SK-N-SH (cell line): ENCODE measurements around the gene CERS6.

Source experiments
- CTCF ChIP-seq: fragments of 200-600 bp; sonication (generic); IDR thresholded peaks from 2 replicates; pipeline ENCODE4 v1.6.1; 2017; ENCODE audit warnings: antibody characterized with exemption, mild to moderate bottlenecking, moderate library complexity
- EZH2phosphoT487 ChIP-seq: fragments of 200-600 bp; sonication (generic); IDR thresholded peaks from 2 replicates; pipeline ENCODE4 v1.6.1; 2017; ENCODE audit warnings: low read depth, mixed run types, mild to moderate bottlenecking, antibody characterized with exemption, moderate library complexity, borderline replicate concordance
- RAD21 ChIP-seq: IDR thresholded peaks from 2 replicates; pipeline ENCODE4 v1.6.1; 2012; ENCODE audit warnings: mild to moderate bottlenecking, low read length
- SIN3A ChIP-seq: IDR thresholded peaks from 2 replicates; pipeline ENCODE4 v1.6.1; 2012; ENCODE audit warnings: low read depth, mild to moderate bottlenecking, low read length, moderate library complexity, borderline replicate concordance
- TF ChIP-seq, protein P1 (sequence below): IDR thresholded peaks from 2 replicates; pipeline ENCODE4 v1.6.1; 2012; ENCODE audit warnings: mild to moderate bottlenecking, low read depth, low read length, moderate library complexity

DNA sequence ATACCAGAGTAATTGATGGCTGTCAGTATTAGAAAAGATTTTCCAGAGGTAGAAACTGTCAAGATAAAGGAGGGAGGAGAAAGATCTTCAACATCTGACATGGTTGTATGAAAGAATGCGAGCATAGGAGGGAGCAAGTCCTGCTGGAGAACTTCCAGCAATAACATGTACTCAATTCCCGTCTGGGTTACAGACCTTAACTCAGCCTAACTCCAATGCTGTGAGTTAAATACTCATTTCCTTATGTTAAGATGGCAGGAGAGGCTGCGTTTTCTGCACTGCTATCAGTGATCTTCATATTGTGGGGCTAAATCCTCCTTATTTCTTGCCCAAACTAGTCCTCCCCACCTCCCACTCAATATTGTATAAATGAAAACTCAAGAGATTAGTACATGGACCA is 6.7 kb upstream of the CERS6 start:
- TF ChIP-seq RAD21 (no peak), CTCF (no peak), EZH2phosphoT487 (no peak), SIN3A (no peak)
- TF ChIP-seq, protein P1, sequence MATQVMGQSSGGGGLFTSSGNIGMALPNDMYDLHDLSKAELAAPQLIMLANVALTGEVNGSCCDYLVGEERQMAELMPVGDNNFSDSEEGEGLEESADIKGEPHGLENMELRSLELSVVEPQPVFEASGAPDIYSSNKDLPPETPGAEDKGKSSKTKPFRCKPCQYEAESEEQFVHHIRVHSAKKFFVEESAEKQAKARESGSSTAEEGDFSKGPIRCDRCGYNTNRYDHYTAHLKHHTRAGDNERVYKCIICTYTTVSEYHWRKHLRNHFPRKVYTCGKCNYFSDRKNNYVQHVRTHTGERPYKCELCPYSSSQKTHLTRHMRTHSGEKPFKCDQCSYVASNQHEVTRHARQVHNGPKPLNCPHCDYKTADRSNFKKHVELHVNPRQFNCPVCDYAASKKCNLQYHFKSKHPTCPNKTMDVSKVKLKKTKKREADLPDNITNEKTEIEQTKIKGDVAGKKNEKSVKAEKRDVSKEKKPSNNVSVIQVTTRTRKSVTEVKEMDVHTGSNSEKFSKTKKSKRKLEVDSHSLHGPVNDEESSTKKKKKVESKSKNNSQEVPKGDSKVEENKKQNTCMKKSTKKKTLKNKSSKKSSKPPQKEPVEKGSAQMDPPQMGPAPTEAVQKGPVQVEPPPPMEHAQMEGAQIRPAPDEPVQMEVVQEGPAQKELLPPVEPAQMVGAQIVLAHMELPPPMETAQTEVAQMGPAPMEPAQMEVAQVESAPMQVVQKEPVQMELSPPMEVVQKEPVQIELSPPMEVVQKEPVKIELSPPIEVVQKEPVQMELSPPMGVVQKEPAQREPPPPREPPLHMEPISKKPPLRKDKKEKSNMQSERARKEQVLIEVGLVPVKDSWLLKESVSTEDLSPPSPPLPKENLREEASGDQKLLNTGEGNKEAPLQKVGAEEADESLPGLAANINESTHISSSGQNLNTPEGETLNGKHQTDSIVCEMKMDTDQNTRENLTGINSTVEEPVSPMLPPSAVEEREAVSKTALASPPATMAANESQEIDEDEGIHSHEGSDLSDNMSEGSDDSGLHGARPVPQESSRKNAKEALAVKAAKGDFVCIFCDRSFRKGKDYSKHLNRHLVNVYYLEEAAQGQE = no peak
